Stromal cell of bone marrow (primary cell): Measurements from ENCODE around the gene MMEL1.
"Not testable (repeated sequence)": the region's sequence is repeated elsewhere in the genome, so short reads cannot be mapped to it uniquely, and the experiment has no call there.

ENCODE experiments used
- DNase-seq: peaks from one replicate; pipeline ENCODE4 v3.0.0-alpha.2; 2012; ENCODE audit warnings: low read depth

Gene MMEL1

DNA sequence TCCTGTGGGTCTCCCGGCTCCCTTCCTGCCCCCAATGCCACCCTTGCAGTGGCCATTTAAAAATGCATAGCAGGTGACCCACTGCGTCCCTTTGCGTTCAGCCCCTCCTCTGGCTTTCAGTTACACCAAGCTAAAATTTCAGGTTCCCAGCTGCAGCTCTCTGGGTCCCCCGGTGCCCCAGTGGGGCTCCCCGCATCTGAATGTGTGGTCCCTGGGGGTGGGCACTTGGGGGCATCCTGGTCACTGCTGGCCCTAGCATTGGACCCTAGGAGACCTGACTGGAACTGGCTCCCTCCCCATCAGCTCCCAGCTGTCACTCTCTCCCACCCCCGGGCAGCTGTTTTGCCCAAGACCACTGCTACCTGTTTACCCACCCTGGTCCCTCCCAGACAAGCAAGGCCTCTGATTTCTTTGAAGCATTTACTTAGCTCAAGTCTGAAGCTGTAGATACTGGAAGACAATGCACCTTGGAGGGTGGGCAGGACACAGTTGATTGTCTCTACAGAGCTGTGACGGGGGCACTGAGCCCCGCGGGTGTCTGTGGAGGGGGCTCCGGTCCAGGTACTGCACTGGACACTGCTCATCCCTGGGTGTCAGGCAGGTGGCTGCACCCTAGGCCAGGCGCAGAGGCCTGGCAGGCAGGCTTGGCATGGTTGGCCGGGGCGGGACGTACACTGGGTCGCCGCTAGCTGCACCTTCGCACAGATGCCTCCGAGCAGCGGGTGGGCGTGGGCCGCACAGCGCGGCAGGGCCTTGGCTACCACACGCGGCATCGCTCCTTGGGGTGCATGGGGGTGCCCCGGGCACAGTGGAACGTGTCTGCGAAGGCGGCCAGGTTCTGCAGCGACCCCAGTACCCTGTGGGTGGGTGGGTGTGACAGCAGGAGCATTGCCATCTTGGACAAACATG is 42.3 kb downstream of the MMEL1 start:
- no peak for DNase-seq

GRCh38 chr1:2589431-2590232 is 43.2 kb downstream of the MMEL1 start:
- no peak for DNase-seq

- DNase-seq = no peak
These were observed 44.0 kb downstream of the MMEL1 start for GRCh38 chr1:2588661-2589430.

- no peak for DNase-seq
These were observed 44.8 kb downstream of the MMEL1 start for GRCh38 chr1:2587860-2588571.

GRCh38 chr1:2587071-2587859 is 45.6 kb downstream of the MMEL1 start:
- no peak for DNase-seq

- DNase-seq = peak; percentile 98
These were observed 46.4 kb downstream of the MMEL1 start, which contains the start of gene PRXL2B for GRCh38 chr1:2586154-2587070. Gene PRXL2B, plus strand, starts transcription at chr1:2586777. Its CDS starts 109 bp downstream, at chr1:2586886.

DNA sequence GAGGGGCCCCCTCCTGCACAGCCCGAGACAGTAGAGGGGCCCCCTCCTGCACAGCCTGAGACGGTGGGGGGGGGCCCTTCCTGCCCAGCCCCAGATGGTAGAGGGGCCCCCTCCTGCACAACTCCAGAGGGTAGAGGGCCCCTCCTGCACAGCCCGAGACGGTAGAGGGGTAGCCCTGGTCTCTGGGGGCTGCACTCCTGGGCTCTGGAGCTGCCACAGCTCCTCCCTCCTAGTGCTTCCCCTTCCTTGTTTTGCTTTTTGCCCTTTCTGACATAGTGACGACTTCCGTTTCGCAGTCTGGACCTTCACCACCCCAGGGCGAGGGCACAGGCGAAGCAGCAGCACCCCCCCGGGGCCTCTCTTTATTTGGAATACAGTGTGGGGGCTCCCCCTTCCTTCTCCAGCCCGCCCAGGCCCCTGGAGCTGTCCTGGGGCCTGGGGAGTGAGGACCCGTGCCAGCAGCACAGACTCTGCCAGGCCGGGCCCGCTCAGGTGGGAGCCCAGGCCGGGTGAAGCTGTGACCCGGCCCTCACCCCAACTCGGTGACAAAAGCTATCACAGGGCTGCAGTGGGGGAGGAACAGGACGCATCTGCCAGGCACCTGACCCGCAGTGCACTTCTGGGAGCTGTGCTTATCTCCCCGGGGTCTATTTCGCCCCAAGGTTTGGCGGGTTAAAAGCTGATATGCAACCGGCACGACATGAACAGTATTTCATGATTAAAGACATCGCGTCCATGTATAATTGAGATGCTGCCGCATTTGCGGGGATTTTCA is 47.3 kb downstream of the MMEL1 start:
- DNase-seq = no peak

- no peak for DNase-seq
These were observed 48.0 kb downstream of the MMEL1 start for GRCh38 chr1:2584686-2585317.

DNA sequence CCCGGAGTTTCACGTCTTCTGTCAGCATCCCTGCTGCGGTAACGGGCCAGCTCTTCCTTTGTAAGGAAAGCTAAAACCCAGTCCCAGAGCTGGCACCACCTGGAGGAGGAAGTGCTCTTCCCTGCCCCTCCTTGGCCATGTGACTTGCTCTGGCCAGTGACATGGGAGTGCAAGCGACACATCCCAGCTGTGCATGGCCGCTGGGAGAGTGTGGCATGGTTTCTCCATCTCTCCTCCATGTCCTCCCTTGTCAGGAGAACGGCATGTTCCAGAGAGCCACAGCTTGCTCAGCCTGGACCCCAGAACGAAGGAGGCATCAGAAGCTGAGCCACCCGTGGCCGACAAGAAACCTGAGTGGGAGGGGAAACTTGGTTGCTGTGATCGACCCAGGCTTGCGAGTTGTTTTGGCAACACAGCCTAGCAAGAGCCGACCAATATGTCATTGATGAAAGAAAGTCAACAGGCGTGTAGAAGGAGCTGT is 48.9 kb downstream of the MMEL1 start:
- no peak for DNase-seq

- no peak for DNase-seq
These were observed 49.5 kb downstream of the MMEL1 start for GRCh38 chr1:2583331-2583791.

DNA sequence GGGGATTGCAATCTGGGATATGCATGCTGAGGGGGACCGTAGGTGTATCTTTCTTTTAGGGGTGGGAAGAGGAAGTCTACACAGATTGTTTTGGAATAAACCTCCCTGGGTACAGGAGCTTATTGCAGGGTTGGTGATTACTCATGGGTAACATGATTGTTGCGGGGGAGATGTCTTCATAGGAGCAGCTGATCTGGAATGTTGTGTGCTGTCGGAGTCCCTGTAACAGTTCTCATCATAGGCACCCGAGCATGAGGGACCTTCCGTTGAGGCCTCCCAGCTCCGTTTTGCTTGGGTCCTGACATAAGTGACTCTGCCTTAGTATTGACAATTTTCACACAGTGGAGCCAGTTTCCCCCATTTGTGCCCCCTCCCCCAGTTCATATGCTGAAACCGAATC is 50.4 kb downstream of the MMEL1 start:
- no peak for DNase-seq

- no peak for DNase-seq
These were observed 52.1 kb downstream of the MMEL1 start for GRCh38 chr1:2580691-2581090.

DNA sequence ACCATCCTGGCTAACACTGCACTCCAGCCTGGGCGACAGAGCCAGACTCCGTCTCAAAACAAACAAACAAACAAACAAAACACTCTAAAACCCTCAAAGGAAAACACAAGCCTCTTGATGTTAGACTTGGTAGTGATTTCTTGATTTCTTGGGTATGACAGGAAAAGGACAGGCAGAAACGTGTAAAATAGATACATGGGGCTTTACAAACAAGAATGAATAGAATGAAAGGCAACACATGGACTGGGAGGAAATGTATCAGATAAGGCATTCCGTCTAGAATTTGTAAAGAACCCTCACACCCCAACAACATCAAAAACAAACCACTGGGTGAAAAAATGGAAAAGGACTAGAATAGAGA is 54.1 kb downstream of the MMEL1 start:
- no peak for DNase-seq

- DNase-seq = not testable (repeated sequence)
These were observed 55.2 kb downstream of the MMEL1 start for GRCh38 chr1:2577565-2578075.

DNA sequence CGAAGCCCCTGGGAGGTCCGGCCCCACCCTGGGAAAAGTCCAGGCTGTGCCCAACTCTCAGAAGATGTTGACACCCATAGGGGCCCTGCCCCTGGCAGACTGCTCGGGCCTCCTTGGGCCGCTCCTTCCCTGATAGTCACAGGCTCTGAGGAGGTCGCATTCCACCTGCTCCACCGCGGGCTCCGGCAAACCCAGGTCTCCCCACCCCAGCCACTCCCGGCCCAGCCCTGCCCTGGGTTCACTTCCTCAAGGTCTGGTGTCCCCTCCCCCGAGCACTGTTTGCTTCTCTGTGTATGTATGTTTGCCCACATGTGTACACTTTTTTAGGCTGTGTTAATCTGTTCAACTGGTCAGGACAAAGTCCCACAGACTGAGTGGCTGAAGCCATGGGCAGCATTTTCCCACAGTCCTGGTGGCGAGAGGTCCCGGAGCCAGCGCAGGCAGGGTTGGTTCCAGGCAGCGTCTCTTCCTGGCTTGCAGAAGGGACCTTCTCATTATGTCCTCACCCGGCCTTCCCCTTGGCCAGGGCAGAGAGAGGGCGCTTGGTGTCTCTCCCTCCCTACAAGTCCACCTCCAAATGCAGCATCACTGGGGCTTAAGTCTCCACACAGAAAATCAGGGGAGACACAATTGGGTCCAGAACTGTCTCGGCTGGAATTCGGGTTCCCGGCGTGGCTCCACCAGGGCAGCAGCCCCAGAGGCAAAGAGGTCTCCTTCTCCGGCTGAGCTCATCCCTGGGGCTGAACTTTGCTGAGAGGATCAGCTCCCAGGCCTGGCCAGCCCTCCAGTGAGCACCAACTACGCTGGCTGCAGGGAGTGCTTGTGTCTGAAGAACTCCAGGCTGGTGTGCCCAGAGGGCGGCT is 56.8 kb downstream of the MMEL1 start:
- DNase-seq = no peak

DNA sequence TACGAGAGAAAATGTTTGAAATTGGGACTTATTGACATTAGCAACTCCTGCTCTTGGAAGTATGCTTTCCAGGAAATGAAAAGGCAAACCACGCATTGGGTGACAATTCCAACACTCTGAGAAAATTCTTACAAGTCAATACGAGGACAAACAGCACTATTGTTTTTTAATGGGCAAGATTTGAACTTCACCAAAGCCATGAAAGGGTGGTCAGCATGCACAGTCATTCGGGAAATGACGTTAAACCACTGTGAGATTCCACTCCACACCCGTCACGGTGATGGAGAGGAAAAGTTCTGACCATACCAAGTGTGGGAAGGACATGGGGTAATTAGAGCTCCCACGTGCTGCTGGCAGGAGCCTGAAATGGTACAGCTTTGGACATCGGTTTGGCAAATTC is 58.5 kb downstream of the MMEL1 start:
- no peak for DNase-seq
